ENCODE results near the gene DMWD. TPM values are rescaled to one million over a fixed set of nuclear protein-coding genes. Genes with fewer than 3 reads are reported as not detected.
A peak's percentile ranks its signal among the peaks of the same experiment; 100 is the strongest.

The DMWD gene
- total RNA-seq, 5 donors from 2014 or later (not counting 1 experiment from before 2014, with no cell fraction given), result 28.4 to 53.3 (median 44.6) TPM

GRCh38 chr19:45791744-45792469 is 738 bp downstream of the DMWD start:
- DNase-seq (peak in 1 of 35 experiments; percentile 40), ATAC-seq (replicated peaks in 1 of 4) (no peak)
- Mint-ChIP-seq H3K4me3 (peak overlapping the region; percentile 80 to 87 (median 85)), H3K27me3 (peaks cover 12 to 32% of the 10 kb centered on the region in 2 donors), H3K4me1 (peaks cover 31 to 56% (median 42%) of the 10 kb centered on the region in 3 donors), H3K36me3 (peaks cover 25% of the 10 kb centered on the region), H3K27ac (peak overlapping the region; percentile 3 to 28), H3K9me3 (no peaks in the 10 kb centered on the region)
- H3K4me3 ChIP-seq (ENCODE audit: control insufficient read depth in 1 of 2, extremely low read depth in 1 of 2, low read length in 1 of 2), result peak overlapping the region; percentile 58 to 64
- 7% methylated on average over 29 of the region's 31 CpGs for WGBS (ENCODE audit: insufficient coverage)
- CTCF ChIA-PET, result interaction anchor here in 1 of 2 donors (0.9 to 1.9 kb wide), 3 partner anchors 13 to 61 kb away, joined by 4 to 19 read pairs (median 4); partner anchors contain the start of genes FBXO46 and SIX5
- peaks cover 9 to 42% of the 10 kb centered on the region in 2 experiments for H3K27me3 ChIP-seq (replicated peaks in 1 of 2; ENCODE audit: control insufficient read depth in 2 of 2, extremely low read depth in 1 of 2, insufficient read depth in 2 of 2, low read length in 1 of 2)
- H3K4me1 ChIP-seq (ENCODE audit: control insufficient read depth in 1 of 2, extremely low read depth in 1 of 2, insufficient read depth in 2 of 2, low read length in 2 of 2), result peaks cover 23 to 35% of the 10 kb centered on the region in 2 experiments
- H3K9me3 ChIP-seq, result no peaks in the 10 kb centered on the region
- no peak overlapping the region for H3K27ac ChIP-seq (ENCODE audit: low read length)
- POLR2A ChIA-PET, result interaction anchor here in 1 of 2 donors (0.6 kb wide), 1 partner anchor 9 kb away, joined by 3 read pairs; no protein-coding TSS in a partner anchor
- H3K36me3 ChIP-seq (ENCODE audit: control insufficient read depth in 2 of 2, extremely low read depth in 1 of 2, insufficient read depth in 1 of 2, low read length in 1 of 2), result peaks cover 7 to 15% of the 10 kb centered on the region in 2 donors

DNA sequence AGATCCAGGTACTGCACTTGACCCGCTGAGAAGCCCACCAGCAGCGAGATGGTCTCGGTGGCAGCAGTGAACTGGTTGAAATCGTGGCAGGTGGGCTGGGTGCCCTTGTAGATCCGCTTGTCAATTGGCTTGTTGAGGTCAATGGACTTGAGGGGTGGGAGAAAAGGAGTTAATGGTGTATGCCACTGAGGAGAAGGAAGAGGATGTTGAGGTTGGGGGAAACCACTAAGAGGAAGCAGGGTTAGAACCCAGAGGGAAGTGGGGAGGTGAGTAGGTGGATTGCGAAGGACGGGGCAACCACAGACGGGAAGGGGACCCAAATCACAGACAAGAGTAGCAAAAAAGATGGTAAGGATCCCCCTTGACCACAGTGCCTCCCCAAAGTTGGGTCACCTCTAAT is 1.7 kb downstream of the DMWD start:
- peak overlapping the region in 1 of 2 donors; percentile 32 for H3K27ac Mint-ChIP-seq
- H3K4me1 ChIP-seq (ENCODE audit: control insufficient read depth in 1 of 2, extremely low read depth in 1 of 2, insufficient read depth in 2 of 2, low read length in 2 of 2), result peaks cover 23 to 35% of the 10 kb centered on the region in 2 experiments
- DNase-seq (peak in 6 of 35 experiments; percentile 18 to 56 (median 38)), ATAC-seq (replicated peaks in 1 of 4) (peak in 3 of 4 experiments; percentile 16 to 40 (median 35))
- POLR2A ChIA-PET, result interaction anchor here in 1 of 2 donors (0.6 kb wide), 1 partner anchor 8 kb away, joined by 3 read pairs; no protein-coding TSS in a partner anchor
- H3K9me3 Mint-ChIP-seq, result no peaks in the 10 kb centered on the region
- no peak overlapping the region for H3K4me3 ChIP-seq (ENCODE audit: control insufficient read depth in 1 of 2, extremely low read depth in 1 of 2, low read length in 1 of 2)
- H3K27ac ChIP-seq (ENCODE audit: low read length), result no peak overlapping the region
- CTCF ChIA-PET, result no interaction called here
- no peaks in the 10 kb centered on the region for H3K9me3 ChIP-seq
- H3K27me3 Mint-ChIP-seq, result peaks cover 9 to 24% of the 10 kb centered on the region in 2 donors
- H3K36me3 Mint-ChIP-seq, result peaks cover 33% of the 10 kb centered on the region
- H3K27me3 ChIP-seq (replicated peaks in 1 of 2; ENCODE audit: control insufficient read depth in 2 of 2, extremely low read depth in 1 of 2, insufficient read depth in 2 of 2, low read length in 1 of 2), result peaks cover 9 to 40% of the 10 kb centered on the region in 2 experiments
- WGBS (ENCODE audit: insufficient coverage), result 39% methylated on average over 5 of the region's 8 CpGs
- peak overlapping the region; percentile 80 to 87 (median 85) for H3K4me3 Mint-ChIP-seq
- H3K4me1 Mint-ChIP-seq, result peaks cover 31 to 56% (median 42%) of the 10 kb centered on the region in 3 donors
- H3K36me3 ChIP-seq (ENCODE audit: control insufficient read depth in 2 of 2, extremely low read depth in 1 of 2, insufficient read depth in 1 of 2, low read length in 1 of 2), result peaks cover 12 to 24% of the 10 kb centered on the region in 2 donors

DNA sequence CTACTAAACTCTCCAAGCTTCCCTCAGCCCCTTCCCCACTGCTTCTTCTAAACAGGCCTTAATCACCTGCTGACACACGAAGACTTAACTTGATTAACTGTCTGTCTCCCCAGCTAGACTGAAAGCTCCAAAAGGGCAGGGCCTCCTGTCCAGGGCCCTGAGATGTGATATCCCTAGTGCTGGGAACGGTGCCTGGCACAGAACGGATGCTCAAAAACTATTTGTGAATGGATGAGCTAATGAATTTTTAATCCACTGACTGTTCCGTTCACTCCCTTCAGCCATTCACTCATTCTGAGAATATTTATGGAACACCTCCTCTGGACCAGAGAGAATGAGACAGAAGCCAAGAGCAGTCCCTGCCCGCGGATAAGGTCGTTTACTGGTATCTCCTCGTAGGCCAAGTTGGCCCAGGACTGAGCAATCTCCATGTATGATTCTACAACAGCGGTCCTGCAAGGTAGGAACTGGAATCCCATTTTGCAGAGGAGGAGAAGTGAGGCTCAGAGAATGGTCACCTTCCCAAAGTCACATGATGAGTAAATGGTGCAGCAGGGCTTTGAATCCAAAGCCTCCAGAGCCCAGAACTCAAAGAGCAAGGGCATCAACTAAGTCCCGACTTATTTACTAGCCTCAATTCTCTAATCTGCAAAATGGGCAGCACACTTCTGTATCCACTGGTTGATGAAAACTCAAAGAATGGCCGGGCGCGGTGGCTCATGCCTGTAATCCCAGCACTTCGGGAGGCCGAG is 3.4 kb downstream of the DMWD start:
- Mint-ChIP-seq H3K9me3 (no peaks in the 10 kb centered on the region), H3K4me1 (peaks cover 31 to 51% (median 39%) of the 10 kb centered on the region in 3 donors), H3K36me3 (peaks cover 33% of the 10 kb centered on the region), H3K27ac (no peak overlapping the region), H3K4me3 (no peak overlapping the region), H3K27me3 (peaks cover 3 to 11% of the 10 kb centered on the region in 2 donors)
- Histone ChIP-seq H3K4me1 (ENCODE audit: control insufficient read depth in 1 of 2, extremely low read depth in 1 of 2, insufficient read depth in 2 of 2, low read length in 2 of 2) (peaks cover 23 to 35% of the 10 kb centered on the region in 2 experiments), H3K27me3 (replicated peaks in 1 of 2; ENCODE audit: control insufficient read depth in 2 of 2, extremely low read depth in 1 of 2, insufficient read depth in 2 of 2, low read length in 1 of 2) (peaks cover 7 to 32% of the 10 kb centered on the region in 2 experiments), H3K27ac (ENCODE audit: low read length) (no peak overlapping the region), H3K36me3 (ENCODE audit: control insufficient read depth in 2 of 2, extremely low read depth in 1 of 2, insufficient read depth in 1 of 2, low read length in 1 of 2) (peaks cover 12 to 24% of the 10 kb centered on the region in 2 donors), H3K9me3 (no peaks in the 10 kb centered on the region), H3K4me3 (ENCODE audit: control insufficient read depth in 1 of 2, extremely low read depth in 1 of 2, low read length in 1 of 2) (no peak overlapping the region)
- ATAC-seq (replicated peaks in 1 of 4) (no peak), DNase-seq (no peak)
- POLR2A ChIA-PET, result no interaction called here
- CTCF ChIA-PET, result interaction anchor here (0.7 to 1.0 kb wide), 2 partner anchors 20 to 28 kb away, joined by 3 to 8 read pairs; no protein-coding TSS in a partner anchor
- WGBS (ENCODE audit: insufficient coverage), result 99% methylated on average over 11 of the region's 15 CpGs

DNA sequence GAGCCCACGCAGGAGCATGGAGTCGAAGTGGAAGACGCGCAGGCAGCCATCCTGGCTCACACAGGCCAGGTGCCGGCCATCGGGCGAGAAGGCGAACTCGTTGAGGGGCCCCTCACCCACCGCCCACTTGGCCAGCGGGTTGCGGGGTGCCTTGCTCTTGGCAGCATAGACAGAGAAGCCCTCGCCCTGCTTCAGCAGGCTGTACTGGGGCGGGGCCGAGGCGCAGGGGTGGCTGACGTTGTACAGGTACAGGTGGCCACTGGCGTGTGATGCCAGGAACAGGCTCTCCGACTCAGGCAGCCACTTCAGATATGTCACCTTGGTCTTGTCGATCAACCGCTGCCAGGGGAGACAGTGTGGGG is 6.1 kb downstream of the DMWD start:
- Histone ChIP-seq H3K27me3 (replicated peaks in 1 of 2; ENCODE audit: control insufficient read depth in 2 of 2, extremely low read depth in 1 of 2, insufficient read depth in 2 of 2, low read length in 1 of 2) (peaks cover 5 to 37% of the 10 kb centered on the region in 2 experiments), H3K36me3 (ENCODE audit: control insufficient read depth in 2 of 2, extremely low read depth in 1 of 2, insufficient read depth in 1 of 2, low read length in 1 of 2) (peaks cover 12 to 24% of the 10 kb centered on the region in 2 donors), H3K9me3 (no peaks in the 10 kb centered on the region), H3K27ac (ENCODE audit: low read length) (no peak overlapping the region), H3K4me1 (ENCODE audit: control insufficient read depth in 1 of 2, extremely low read depth in 1 of 2, insufficient read depth in 2 of 2, low read length in 2 of 2) (peaks cover 10 to 14% of the 10 kb centered on the region in 2 experiments), H3K4me3 (ENCODE audit: control insufficient read depth in 1 of 2, extremely low read depth in 1 of 2, low read length in 1 of 2) (no peak overlapping the region)
- CTCF ChIA-PET, result no interaction called here
- Mint-ChIP-seq H3K27me3 (peaks cover 2 to 3% of the 10 kb centered on the region in 2 donors), H3K27ac (no peak overlapping the region), H3K4me1 (peaks cover 13 to 30% (median 18%) of the 10 kb centered on the region in 3 donors), H3K9me3 (no peaks in the 10 kb centered on the region), H3K36me3 (peaks cover 33% of the 10 kb centered on the region), H3K4me3 (no peak overlapping the region)
- DNase-seq, result no peak
- WGBS (ENCODE audit: insufficient coverage), result 97% methylated on average over 18 of the region's 21 CpGs
- no peak for ATAC-seq (replicated peaks in 1 of 4)
- POLR2A ChIA-PET, result no interaction called here

- Histone ChIP-seq H3K27ac (ENCODE audit: low read length) (no peak overlapping the region), H3K4me1 (ENCODE audit: control insufficient read depth in 1 of 2, extremely low read depth in 1 of 2, insufficient read depth in 2 of 2, low read length in 2 of 2) (peaks cover 4 to 8% of the 10 kb centered on the region in 2 experiments), H3K36me3 (ENCODE audit: control insufficient read depth in 2 of 2, extremely low read depth in 1 of 2, insufficient read depth in 1 of 2, low read length in 1 of 2) (peaks cover 12 to 24% of the 10 kb centered on the region in 2 donors), H3K9me3 (no peaks in the 10 kb centered on the region), H3K4me3 (ENCODE audit: control insufficient read depth in 1 of 2, extremely low read depth in 1 of 2, low read length in 1 of 2) (no peak overlapping the region), H3K27me3 (replicated peaks in 1 of 2; ENCODE audit: control insufficient read depth in 2 of 2, extremely low read depth in 1 of 2, insufficient read depth in 2 of 2, low read length in 1 of 2) (peaks cover 5 to 42% of the 10 kb centered on the region in 2 experiments)
- Mint-ChIP-seq H3K4me1 (peaks cover 9 to 28% (median 15%) of the 10 kb centered on the region in 3 donors), H3K4me3 (no peak overlapping the region), H3K27me3 (peaks cover 5 to 6% of the 10 kb centered on the region in 2 donors), H3K9me3 (no peaks in the 10 kb centered on the region), H3K27ac (no peak overlapping the region), H3K36me3 (peaks cover 33% of the 10 kb centered on the region)
- POLR2A ChIA-PET, result no interaction called here
- CTCF ChIA-PET, result no interaction called here
- 98% methylated on average over 54 of the region's 57 CpGs for WGBS (ENCODE audit: insufficient coverage)
- no peak for ATAC-seq (replicated peaks in 1 of 4)
- no peak for DNase-seq
Measured at GRCh38 chr19:45785781-45786532, 6.7 kb downstream of the DMWD start.

Measured in T-cell (primary cell).